Fibroblast of mammary gland (primary cell): ENCODE measurements around the gene DIP2C.

Source experiments
- DNase-seq: peaks from one replicate; pipeline ENCODE4 v3.0.0-alpha.2; 2010; ENCODE audit warnings: low read depth
- H3K4me3 ChIP-seq: 2 replicates; pipeline ENCODE4 v1.5.1; 2011; ENCODE audit warnings: low read depth, mild to moderate bottlenecking, low read length, moderate library complexity; ENCODE audit not compliant: control insufficient read depth
- CTCF ChIP-seq: conservative IDR thresholded peaks from 2 replicates; pipeline ENCODE4 v1.5.1; 2011; ENCODE audit warnings: low read depth, low read length, inconsistent platforms; ENCODE audit not compliant: control insufficient read depth, insufficient read depth

The DIP2C gene

GRCh38 chr10:241451-241850 is 448.0 kb downstream of the DIP2C start:
- TF ChIP-seq CTCF = no peak
- no peak for DNase-seq
- H3K4me3 ChIP-seq = no peak overlapping the region

- DNase-seq = peak; percentile 59
- H3K4me3 ChIP-seq = no peak overlapping the region
- TF ChIP-seq CTCF = no peak
Observed at GRCh38 chr10:239109-239508, 450.4 kb downstream of the DIP2C start.

GRCh38 chr10:235915-236314 is 453.6 kb downstream of the DIP2C start:
- TF ChIP-seq CTCF = no peak
- no peak for DNase-seq
- no peak overlapping the region for H3K4me3 ChIP-seq

GRCh38 chr10:234708-235406 is 454.6 kb downstream of the DIP2C start:
- DNase-seq = no peak
- no peak for TF ChIP-seq CTCF
- no peak overlapping the region for H3K4me3 ChIP-seq

- no peak for TF ChIP-seq CTCF
- no peak overlapping the region for H3K4me3 ChIP-seq
- DNase-seq = no peak
Observed at GRCh38 chr10:232878-233277, 456.6 kb downstream of the DIP2C start.

GRCh38 chr10:232061-232460 is 457.4 kb downstream of the DIP2C start:
- H3K4me3 ChIP-seq = no peak overlapping the region
- no peak for DNase-seq
- TF ChIP-seq CTCF = no peak

GRCh38 chr10:230758-231157 is 458.7 kb downstream of the DIP2C start:
- DNase-seq = peak; percentile 15
- peak; percentile 48 for TF ChIP-seq CTCF

More at GRCh38 chr10:230758-231157, 458.7 kb downstream of the DIP2C start:
- H3K4me3 ChIP-seq = no peak overlapping the region
